Upper lobe of left lung (tissue), 6 donors: ENCODE data around the gene TFF1. TPM values are rescaled to one million over a fixed set of nuclear protein-coding genes. Genes with fewer than 3 reads are reported as not detected.

ENCODE experiments used
- ATAC-seq, 2 donors: fragments of 200-7000 bp; cut with Tn5 transposase; one replicate each; pipeline ENCODE4 v1.9.1; 2022; ENCODE audit warnings: mild to moderate bottlenecking in 2 of 2, moderate library complexity in 2 of 2; ENCODE audit not compliant: low FRiP score in 2 of 2
- DNase-seq, 2 donors: peaks; one replicate each; pipeline ENCODE4 v3.0.0-alpha.2; 2019 to 2020
- H3K27ac ChIP-seq, 4 donors: fragments of 200-600 bp; sonication (generic); one replicate each; pipeline ENCODE4 v1.5.1; 2016 to 2019
- H3K27me3 ChIP-seq, 4 donors: fragments of 200-600 bp; sonication (generic); one replicate each; pipeline ENCODE4 v1.5.1; 2017 to 2019
- H3K36me3 ChIP-seq, 4 donors: fragments of 200-600 bp; sonication (generic); one replicate each; pipeline ENCODE4 v1.5.1; 2016 to 2019
- H3K4me1 ChIP-seq, 4 donors: fragments of 200-600 bp; sonication (generic); one replicate each; pipeline ENCODE4 v1.5.1; 2018 to 2019
- H3K4me3 ChIP-seq, 4 donors: fragments of 200-600 bp; sonication (generic); one replicate each; pipeline ENCODE4 v1.5.1; 2017 to 2019; ENCODE audit warnings: mild to moderate bottlenecking in 2 of 4, moderate library complexity in 1 of 4
- H3K9me3 ChIP-seq, 4 donors: fragments of 200-600 bp; sonication (generic); one replicate each; pipeline ENCODE4 v1.5.1; 2018 to 2019
- CTCF ChIP-seq, 6 experiments: fragments of 450-650 bp in 4 of 6; fragments of 200-600 bp in 2 of 6; sonication (generic) in 2 of 6; IDR thresholded peaks; one replicate each; pipeline ENCODE4 v1.5.1; 2016 to 2019; ENCODE audit warnings: antibody characterized with exemption in 6 of 6
- EP300 ChIP-seq, 4 donors: sonication (generic); formaldehyde crosslinking; IDR thresholded peaks; one replicate each; pipeline ENCODE4 v1.5.1; 2017; ENCODE audit warnings: antibody characterized with exemption in 4 of 4, control low read depth in 2 of 4
- POLR2A ChIP-seq, 4 donors: fragments of 450-650 bp; IDR thresholded peaks; one replicate each; pipeline ENCODE4 v1.5.1; 2016 to 2017; ENCODE audit warnings: antibody characterized with exemption in 4 of 4, mild to moderate bottlenecking in 2 of 4
- POLR2AphosphoS5 ChIP-seq, 2 donors: sonication (generic); formaldehyde crosslinking; IDR thresholded peaks; one replicate each; pipeline ENCODE4 v1.5.1; 2017; ENCODE audit warnings: antibody characterized with exemption in 2 of 2
- WGBS, 2 donors: methylation state at CpG; one replicate each; pipeline ENCODE4 v1.1.5; 2017 to 2018; 5-methylcytosine and 5-hydroxymethylcytosine counted together
- total RNA-seq, 6 donors: library from RNA; depleted of rRNA in 4 of 6; stranded (reverse); fragments of >200 nt in 4 of 6; gene quantifications; one replicate each; pipeline versions ENCODE4 v1.1.0 to v1.2.1, GENCODE V29; 2016 to 2021
- donor health status: DM: no; HTN: no; CAD: no; lungs with moderate emphysema.
- donor health status: DM: no; HTN: yes; CAD: no; lungs with severe emphysema.

Gene TFF1
- total RNA-seq, 6 donors from 2014 or later, result 0.72 to 0.84 TPM; not detected in 4

GRCh38 chr21:42379426-42380215 is 13.3 kb upstream of the TFF1 start:
- no peak for TF ChIP-seq CTCF (IDR thresholded peaks at IDR 0.05)
- TF ChIP-seq POLR2A (IDR thresholded peaks at IDR 0.05), result no peak
- no peak for TF ChIP-seq EP300 (IDR thresholded peaks at IDR 0.05)
- TF ChIP-seq POLR2AphosphoS5 (IDR thresholded peaks at IDR 0.05), result no peak
- H3K36me3 ChIP-seq, result no peaks in the 10 kb centered on the region
- no peaks in the 10 kb centered on the region for H3K27me3 ChIP-seq
- 80 to 87% methylated on average over 13 to 17 of the region's 17 CpGs for whole genome bisulfite sequencing, 2 donors
- H3K27ac ChIP-seq, result no peak overlapping the region
- ATAC-seq (no peak), DNase-seq (no peak)
- H3K4me1 ChIP-seq, result peaks cover 0 to 3% (median 2%) of the 10 kb centered on the region in 4 donors
- H3K4me3 ChIP-seq, result no peak overlapping the region
- peaks cover 0 to 10% (median 0%) of the 10 kb centered on the region in 4 donors for H3K9me3 ChIP-seq

GRCh38 chr21:42378418-42378817 is 12.1 kb upstream of the TFF1 start:
- WGBS, 2 donors, result 80 to 87% methylated on average over 8 of the region's 8 CpGs
- Histone ChIP-seq H3K9me3 (peaks cover 0 to 10% (median 0%) of the 10 kb centered on the region in 4 donors), H3K36me3 (no peaks in the 10 kb centered on the region), H3K4me3 (no peak overlapping the region), H3K27me3 (no peaks in the 10 kb centered on the region), H3K27ac (no peak overlapping the region), H3K4me1 (peaks cover 0 to 3% (median 2%) of the 10 kb centered on the region in 4 donors)
- TF ChIP-seq EP300 (IDR thresholded peaks at IDR 0.05), result no peak
- TF ChIP-seq CTCF (IDR thresholded peaks at IDR 0.05), result no peak
- TF ChIP-seq POLR2AphosphoS5 (IDR thresholded peaks at IDR 0.05), result no peak
- no peak for TF ChIP-seq POLR2A (IDR thresholded peaks at IDR 0.05)
- DNase-seq (no peak), ATAC-seq (no peak)

- Histone ChIP-seq H3K4me1 (peaks cover 0 to 3% (median 2%) of the 10 kb centered on the region in 4 donors), H3K4me3 (no peak overlapping the region), H3K9me3 (peaks cover 0 to 10% (median 0%) of the 10 kb centered on the region in 4 donors), H3K27ac (no peak overlapping the region), H3K36me3 (no peaks in the 10 kb centered on the region), H3K27me3 (no peaks in the 10 kb centered on the region)
- 99 to 100% methylated on average over 3 to 5 of the region's 5 CpGs for WGBS, 2 donors
- DNase-seq (no peak), ATAC-seq (no peak)
- TF ChIP-seq POLR2AphosphoS5 (IDR thresholded peaks at IDR 0.05) (no peak), CTCF (IDR thresholded peaks at IDR 0.05) (no peak), EP300 (IDR thresholded peaks at IDR 0.05) (no peak), POLR2A (IDR thresholded peaks at IDR 0.05) (no peak)
Measured at GRCh38 chr21:42377951-42378340, 11.6 kb upstream of the TFF1 start.

GRCh38 chr21:42377211-42377950 is 11.0 kb upstream of the TFF1 start:
- DNase-seq (no peak), ATAC-seq (no peak)
- no peak overlapping the region for H3K27ac ChIP-seq
- no peaks in the 10 kb centered on the region for H3K27me3 ChIP-seq
- no peaks in the 10 kb centered on the region for H3K36me3 ChIP-seq
- TF ChIP-seq POLR2A (IDR thresholded peaks at IDR 0.05), result no peak
- TF ChIP-seq EP300 (IDR thresholded peaks at IDR 0.05), result no peak
- no peak for TF ChIP-seq CTCF (IDR thresholded peaks at IDR 0.05)
- TF ChIP-seq POLR2AphosphoS5 (IDR thresholded peaks at IDR 0.05), result no peak
- H3K9me3 ChIP-seq, result peaks cover 0 to 10% (median 0%) of the 10 kb centered on the region in 4 donors
- peaks cover 0 to 3% (median 2%) of the 10 kb centered on the region in 4 donors for H3K4me1 ChIP-seq
- WGBS, 2 donors, result 85 to 87% methylated on average over 23 to 24 of the region's 24 CpGs
- H3K4me3 ChIP-seq, result no peak overlapping the region
